SH-SY5Y (cell line): ENCODE measurements around the gene KIF2A.

Experiments
- GATA2 ChIP-seq: IDR thresholded peaks from 2 replicates; pipeline ENCODE4 v1.6.1; 2011; ENCODE audit warnings: mild to moderate bottlenecking, low read depth, low read length
- GATA3 ChIP-seq: IDR thresholded peaks from 2 replicates; pipeline ENCODE4 v1.6.1; 2011; ENCODE audit warnings: low read depth, mild to moderate bottlenecking, low read length, moderate library complexity

DNA sequence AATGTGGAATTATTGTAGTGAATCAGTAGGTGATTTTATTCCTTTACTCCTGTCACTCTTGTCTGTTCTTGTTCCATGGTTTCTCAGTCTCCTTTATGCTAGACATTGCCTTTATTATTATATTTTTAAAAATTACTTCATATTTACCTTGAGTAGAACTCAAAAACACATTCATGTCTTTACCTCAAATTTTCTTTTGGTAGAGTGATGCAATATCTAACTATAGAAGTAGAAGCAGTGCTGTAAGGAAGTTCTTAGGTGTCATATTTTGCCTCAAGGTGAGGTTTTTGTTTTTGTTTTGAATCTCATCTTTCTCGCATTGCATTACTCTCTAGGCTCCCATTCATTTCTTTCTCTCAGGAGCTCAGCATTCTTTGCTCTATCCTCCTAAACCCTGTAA, 118.8 kb downstream of the KIF2A start:
- TF ChIP-seq GATA3 (no peak), GATA2 (no peak)
